KOPT-K1 (cell line): Measurements from ENCODE around the gene LRRTM4.
"Not testable (repeated sequence)": the region's sequence is repeated elsewhere in the genome, so short reads cannot be mapped to it uniquely, and the experiment has no call there.

Experiments
- H3K27ac ChIP-seq: fragments of 200-600 bp; sonication (generic); 2 replicates; pipeline ENCODE4 v1.5.1; 2016; ENCODE audit warnings: antibody characterized with exemption, mild to moderate bottlenecking, low read depth, low read length; ENCODE audit not compliant: poor library complexity, severe bottlenecking
- H3K36me3 ChIP-seq: fragments of 200-600 bp; sonication (generic); 2 replicates; pipeline ENCODE4 v1.5.1; 2017; ENCODE audit warnings: antibody characterized with exemption, mild to moderate bottlenecking, low read length, moderate library complexity; ENCODE audit not compliant: insufficient read depth
- H3K9me3 ChIP-seq: fragments of 200-600 bp; sonication (generic); 2 replicates; pipeline ENCODE4 v1.5.1; 2017; ENCODE audit warnings: antibody characterized with exemption, low read length, mild to moderate bottlenecking; ENCODE audit not compliant: insufficient read depth, poor library complexity, severe bottlenecking

The LRRTM4 gene

GRCh38 chr2:76759634-76760366 lies 762.4 kb downstream of the LRRTM4 start:
- H3K36me3 ChIP-seq: no peaks in the 10 kb centered on the region
- no peaks in the 10 kb centered on the region for H3K9me3 ChIP-seq
- H3K27ac ChIP-seq: no peak overlapping the region

- Histone ChIP-seq H3K9me3 (no peaks in the 10 kb centered on the region), H3K27ac (no peak overlapping the region), H3K36me3 (no peaks in the 10 kb centered on the region)
Observed at GRCh38 chr2:76752506-76752905, 769.7 kb downstream of the LRRTM4 start.

GRCh38 chr2:76749858-76750257 lies 772.3 kb downstream of the LRRTM4 start:
- Histone ChIP-seq H3K9me3 (no peaks in the 10 kb centered on the region), H3K27ac (no peak overlapping the region), H3K36me3 (no peaks in the 10 kb centered on the region)

GRCh38 chr2:76748581-76749296 lies 773.4 kb downstream of the LRRTM4 start:
- H3K27ac ChIP-seq: no peak overlapping the region
- no peaks in the 10 kb centered on the region for H3K36me3 ChIP-seq
- no peaks in the 10 kb centered on the region for H3K9me3 ChIP-seq

- H3K9me3 ChIP-seq: no peaks in the 10 kb centered on the region
- no peak overlapping the region for H3K27ac ChIP-seq
- H3K36me3 ChIP-seq: no peaks in the 10 kb centered on the region
Observed at GRCh38 chr2:76745605-76746004, 776.6 kb downstream of the LRRTM4 start.

- no peaks in the 10 kb centered on the region for H3K9me3 ChIP-seq
- no peaks in the 10 kb centered on the region for H3K36me3 ChIP-seq
Observed at GRCh38 chr2:76737607-76738006, 784.6 kb downstream of the LRRTM4 start.

GRCh38 chr2:76733736-76734135 lies 788.4 kb downstream of the LRRTM4 start:
- Histone ChIP-seq H3K27ac (no peak overlapping the region), H3K9me3 (no peaks in the 10 kb centered on the region)

More at GRCh38 chr2:76737607-76738006, 784.6 kb downstream of the LRRTM4 start:
- H3K27ac ChIP-seq: no peak overlapping the region

GRCh38 chr2:76731157-76731556 lies 791.0 kb downstream of the LRRTM4 start:
- no peak overlapping the region for H3K27ac ChIP-seq
- H3K9me3 ChIP-seq: no peaks in the 10 kb centered on the region

More at GRCh38 chr2:76733736-76734135, 788.4 kb downstream of the LRRTM4 start:
- no peaks in the 10 kb centered on the region for H3K36me3 ChIP-seq

GRCh38 chr2:76730021-76730420 lies 792.2 kb downstream of the LRRTM4 start:
- H3K9me3 ChIP-seq: no peaks in the 10 kb centered on the region
- H3K27ac ChIP-seq: no peak overlapping the region
- H3K36me3 ChIP-seq: no peaks in the 10 kb centered on the region

More at GRCh38 chr2:76731157-76731556, 791.0 kb downstream of the LRRTM4 start:
- H3K36me3 ChIP-seq: no peaks in the 10 kb centered on the region

- Histone ChIP-seq H3K27ac (no peak overlapping the region), H3K36me3 (no peaks in the 10 kb centered on the region)
Observed at GRCh38 chr2:76721226-76721625, 801.0 kb downstream of the LRRTM4 start.

GRCh38 chr2:76713312-76713711 lies 808.9 kb downstream of the LRRTM4 start:
- H3K9me3 ChIP-seq: no peaks in the 10 kb centered on the region
- no peaks in the 10 kb centered on the region for H3K36me3 ChIP-seq
- H3K27ac ChIP-seq: no peak overlapping the region

More at GRCh38 chr2:76721226-76721625, 801.0 kb downstream of the LRRTM4 start:
- H3K9me3 ChIP-seq: no peaks in the 10 kb centered on the region

- no peaks in the 10 kb centered on the region for H3K9me3 ChIP-seq
- no peaks in the 10 kb centered on the region for H3K36me3 ChIP-seq
- H3K27ac ChIP-seq: no peak overlapping the region
Observed at GRCh38 chr2:76711490-76711889, 810.7 kb downstream of the LRRTM4 start.

GRCh38 chr2:76700894-76701293 lies 821.3 kb downstream of the LRRTM4 start:
- no peaks in the 10 kb centered on the region for H3K9me3 ChIP-seq
- no peak overlapping the region for H3K27ac ChIP-seq
- H3K36me3 ChIP-seq: no peaks in the 10 kb centered on the region

- H3K9me3 ChIP-seq, H3K27ac ChIP-seq, H3K36me3 ChIP-seq: not testable (repeated sequence)
Observed at GRCh38 chr2:76697998-76698713, 824.0 kb downstream of the LRRTM4 start.
